Dermis blood vessel endothelial cell (primary cell): ENCODE measurements around the gene RRP1B. TPM values are rescaled to one million over a fixed set of nuclear protein-coding genes. Genes with fewer than 3 reads are reported as not detected.

Source experiments
- DNase-seq: peaks from one replicate; pipeline ENCODE4 v3.0.0; 2010
- total RNA-seq: library from RNA; depleted of rRNA; stranded (reverse); fragments of >200 nt; gene quantifications from 2 replicates; pipeline ENCODE4 v1.2.3, GENCODE V29; 2014

Gene RRP1B
- total RNA-seq, 1 donor from 2014 or later, result 36.1 TPM

DNA sequence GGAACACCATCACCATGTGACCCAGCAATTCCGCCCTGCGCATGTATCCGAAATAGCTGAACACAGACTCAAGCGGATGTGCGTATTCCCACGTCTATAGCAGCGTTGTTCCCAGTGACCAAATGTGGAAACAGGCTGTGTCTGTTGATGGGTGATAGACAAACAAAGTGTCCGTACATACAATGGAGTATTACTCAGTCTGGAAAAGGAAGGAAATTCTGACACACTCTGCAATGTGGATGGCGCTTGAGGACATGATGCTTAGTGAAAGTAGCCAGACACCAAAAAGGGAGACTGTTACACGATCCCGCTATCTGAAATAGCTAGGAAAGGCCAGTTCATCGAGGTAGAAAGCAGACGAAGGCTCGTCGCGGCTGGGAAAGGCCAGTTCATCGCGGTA lies 85.4 kb downstream of the RRP1B start:
- DNase-seq, result no peak

Other genes with a start within 250 kb of the RRP1B start
- 0.84 and 4.6 TPM in 2 replicates for gene SIK1, start 232.4 kb upstream of the RRP1B start, total RNA-seq
- 0.65 and 0.68 TPM in 2 replicates for gene HSF2BP, start 72 bp upstream of the RRP1B start, total RNA-seq
- gene PDXK, start 59.6 kb downstream of the RRP1B start, total RNA-seq, result 47.0 and 87.4 TPM in 2 replicates
- gene CSTB, start 116.7 kb downstream of the RRP1B start, total RNA-seq, result 6.3 and 8.5 TPM in 2 replicates
- gene RRP1, start 130.0 kb downstream of the RRP1B start, total RNA-seq, result 18.4 and 22.7 TPM in 2 replicates
- gene AGPAT3, start 205.7 kb downstream of the RRP1B start, total RNA-seq, result 56.8 and 153 TPM in 2 replicates